Endothelial cell of umbilical vein (primary cell): ENCODE data around the gene CLDN15. TPM values are rescaled to one million over a fixed set of nuclear protein-coding genes. Genes with fewer than 3 reads are reported as not detected.

ENCODE experiments used
- BruUV-seq: library from RNA; stranded (reverse); fragments of 400-500 nt; replicated peaks from 2 replicates; lab custom pipeline; 2021; lab: Mats Ljungman, UMichigan
- CTCF ChIA-PET: fragments of 300-600, 350-600 bp; sonication (Branson Sonifier 250); formaldehyde crosslinking; loops from one replicate; lab custom pipeline; 2021; ENCODE audit warnings: antibody characterized with exemption, inconsistent platforms; lab: Charles Lee
- POLR2A ChIA-PET: fragments of 300-600, 350-600 bp; sonication (Branson Sonifier 250); formaldehyde crosslinking; loops from one replicate; lab custom pipeline; 2021; ENCODE audit warnings: antibody characterized with exemption, inconsistent platforms; lab: Charles Lee
- DNase-seq: peaks from one replicate; pipeline ENCODE4 v3.0.0-alpha.2; 2011; ENCODE audit warnings: low read depth, low spot score
- FAIRE-seq: peaks from 2 replicates; lab custom pipeline; 2011; peaks lifted over from hg19 to GRCh38; lab: Jason Lieb, UNC
- H2AFZ ChIP-seq: 2 replicates; pipeline ENCODE4 v1.6.0; 2012; ENCODE audit warnings: low read depth, low read length, control low read depth, inconsistent platforms
- H3K27ac ChIP-seq: 2 replicates; pipeline ENCODE4 v1.5.1; 2011; ENCODE audit warnings: low read depth, mild to moderate bottlenecking, control low read depth, low read length, moderate library complexity; ENCODE audit not compliant: insufficient read depth
- H3K27me3 ChIP-seq, 2 experiments: 2 replicates each; pipeline versions ENCODE4 v1.6.0 to v1.6.1; 2011; ENCODE audit warnings: low read length in 2 of 2, mixed read lengths in 1 of 2; ENCODE audit not compliant: control insufficient read depth in 2 of 2, insufficient read depth in 2 of 2
- H3K36me3 ChIP-seq, 2 experiments: 2 replicates in 1 of 2; 3 replicates in 1 of 2; pipeline ENCODE4 v1.5.1; 2011; ENCODE audit warnings: low read length in 2 of 2, mild to moderate bottlenecking in 1 of 2, moderate library complexity in 1 of 2; ENCODE audit not compliant: control insufficient read depth in 2 of 2, insufficient read depth in 2 of 2; ENCODE audit errors: extremely low read depth in 1 of 2
- H3K4me1 ChIP-seq: 3 replicates; pipeline ENCODE4 v1.5.1; 2011; ENCODE audit warnings: mild to moderate bottlenecking, low read length; ENCODE audit not compliant: control insufficient read depth, insufficient read depth; ENCODE audit errors: extremely low read depth
- H3K4me2 ChIP-seq: 2 replicates; pipeline ENCODE4 v1.6.1; 2011; ENCODE audit warnings: low read length, control low read depth, mixed read lengths; ENCODE audit not compliant: insufficient read depth
- H3K4me3 ChIP-seq, 3 experiments: fragments of 200-600 bp in 1 of 3; sonication (generic), shearing (Covaris generic) in 1 of 3; replicated peaks in 1 of 3; 2 replicates each; pipeline ENCODE4 v1.5.1; 2011 to 2016; ENCODE audit warnings: control low read depth in 3 of 3, low read length in 3 of 3, mild to moderate bottlenecking in 2 of 3, inconsistent platforms in 1 of 3, low read depth in 1 of 3, moderate library complexity in 1 of 3; ENCODE audit not compliant: insufficient read depth in 1 of 3
- H3K79me2 ChIP-seq: 2 replicates; pipeline ENCODE4 v1.6.0; 2012; ENCODE audit warnings: low read length, inconsistent platforms; ENCODE audit not compliant: control insufficient read depth, insufficient read depth
- H3K9ac ChIP-seq: replicated peaks from 2 replicates; pipeline ENCODE3; 2011; ENCODE audit warnings: low read length, control low read depth; ENCODE audit not compliant: insufficient read depth; ENCODE audit errors: extremely low read depth
- H3K9me1 ChIP-seq: replicated peaks from 3 replicates; pipeline ENCODE4 v1.6.0; 2011; ENCODE audit warnings: mild to moderate bottlenecking, low read length; ENCODE audit not compliant: control insufficient read depth, insufficient read depth; ENCODE audit errors: extremely low read depth
- H3K9me3 ChIP-seq: replicated peaks from 2 replicates; pipeline ENCODE4 v1.5.1; 2012; ENCODE audit warnings: low read length, inconsistent platforms; ENCODE audit not compliant: control insufficient read depth, insufficient read depth
- H4K20me1 ChIP-seq: replicated peaks from 2 replicates; pipeline ENCODE3; 2011; ENCODE audit warnings: mild to moderate bottlenecking, low read length; ENCODE audit not compliant: control insufficient read depth, insufficient read depth; ENCODE audit errors: extremely low read depth
- CTCF ChIP-seq, 2 donors: IDR thresholded peaks; 1 replicate in 1 of 2; 2 replicates in 1 of 2; pipeline ENCODE4 v1.5.1; 2011; ENCODE audit warnings: low read length in 2 of 2, mild to moderate bottlenecking in 2 of 2, moderate library complexity in 2 of 2, control low read depth in 1 of 2, inconsistent platforms in 1 of 2, low read depth in 1 of 2; ENCODE audit not compliant: insufficient read depth in 1 of 2; ENCODE audit errors: extremely low read depth in 1 of 2
- EZH2 ChIP-seq: IDR thresholded peaks from 2 replicates; pipeline ENCODE4 v1.6.1; 2012; ENCODE audit warnings: borderline replicate concordance, low read depth, mild to moderate bottlenecking, moderate library complexity, low read length, inconsistent platforms; ENCODE audit not compliant: severe bottlenecking
- FOS ChIP-seq: IDR thresholded peaks from 2 replicates; pipeline ENCODE4 v1.6.1; 2011; ENCODE audit warnings: mild to moderate bottlenecking, low read length, moderate library complexity, borderline replicate concordance; ENCODE audit not compliant: insufficient read depth
- GATA2 ChIP-seq: IDR thresholded peaks from 2 replicates; pipeline ENCODE4 v1.7.0; 2011; ENCODE audit warnings: low read depth, mild to moderate bottlenecking, moderate library complexity, mixed read lengths, low read length; ENCODE audit not compliant: insufficient read length, insufficient read depth
- JUN ChIP-seq: IDR thresholded peaks from 2 replicates; pipeline ENCODE4 v1.6.1; 2011; ENCODE audit warnings: borderline replicate concordance, low read depth; ENCODE audit not compliant: insufficient read length, insufficient read depth
- MAX ChIP-seq: IDR thresholded peaks from 2 replicates; pipeline ENCODE4 v1.6.1; 2011; ENCODE audit not compliant: insufficient read depth, insufficient read length
- MYC ChIP-seq: IDR thresholded peaks from one replicate; pipeline ENCODE4 v1.6.1; 2011; ENCODE audit warnings: mild to moderate bottlenecking, low read depth, low read length
- POLR2A ChIP-seq: IDR thresholded peaks from 2 replicates; pipeline ENCODE4 v1.6.1; 2012; ENCODE audit warnings: low read depth, mild to moderate bottlenecking, control low read depth, low read length
- POLR2AphosphoS5 ChIP-seq: IDR thresholded peaks from 2 replicates; pipeline ENCODE4 v1.6.1; 2012; ENCODE audit warnings: low read depth, mild to moderate bottlenecking, control low read depth, low read length, moderate library complexity; ENCODE audit not compliant: insufficient read depth
- dilution Hi-C: fragments of 300-500 bp; cut with MboI; formaldehyde crosslinking; loops from one replicate; pipeline ENCODE4 v1.15.0; 2019; ENCODE audit warnings: low sequenced_read_pairs; ENCODE audit not compliant: extremely low pct_ligation_motif_present
- intact Hi-C: fragments of 100-400 bp; cut with micrococcal nuclease; formaldehyde crosslinking; loops from one replicate; pipeline ENCODE4 v1.10.0; 2022
- polyA plus RNA-seq, 4 experiments: library from polyadenylated mRNA; depleted of rRNA in 3 of 4; stranded (reverse) in 3 of 4; unstranded in 1 of 4; fragments of >200 nt; gene quantifications; 2 replicates each; pipeline versions ENCODE4 v1.2.1 to v1.2.3, GENCODE V29; 2011 to 2012; ENCODE audit warnings: missing spikeins in 1 of 4
- total RNA-seq: library from RNA; stranded (reverse); gene quantifications from 2 replicates; pipeline ENCODE4 v1.2.3, GENCODE V29; 2021

The CLDN15 gene
- total and polyA plus RNA-seq, 2 donors (not counting 3 experiments of a cell fraction or from before 2014, with no cell fraction given), result 11.3 to 17.7 TPM

- CTCF ChIA-PET, result interaction anchor here (0.9 to 8.1 kb wide), 4 partner anchors 10 to 90 kb away, joined by 3 to 42 read pairs (median 7); partner anchors contain the start of gene FIS1
Observed at GRCh38 chr7:101233907-101234547, 3.6 kb downstream of the CLDN15 start.

More at GRCh38 chr7:101233907-101234547, 3.6 kb downstream of the CLDN15 start:
- DNase-seq (no peak), FAIRE-seq (no peak)
- Histone ChIP-seq H3K4me1 (peaks cover 30% of the 10 kb centered on the region), H3K79me2 (no peaks in the 10 kb centered on the region), H3K4me2 (no peak overlapping the region), H3K27me3 (no peaks in the 10 kb centered on the region), H3K4me3 (no peak overlapping the region), H3K9me3 (no peaks in the 10 kb centered on the region), H3K9ac (no peak overlapping the region), H4K20me1 (no peaks in the 10 kb centered on the region), H3K36me3 (peaks cover 0 to 7% of the 10 kb centered on the region in 2 experiments), H3K27ac (no peak overlapping the region), H3K9me1 (no peaks in the 10 kb centered on the region), H2AFZ (no peak overlapping the region)
- POLR2A ChIA-PET, result no interaction called here
- dilution Hi-C loops, result no loop called here
- TF ChIP-seq FOS (no peak), CTCF (IDR thresholded peaks at IDR 0.05; ENCODE audit: extremely low read depth in 1 of 2, insufficient read depth in 1 of 2, low read depth in 1 of 2, low read length in 2 of 2) (no peak), EZH2 (no peak), MYC (no peak), JUN (no peak), POLR2A (no peak), MAX (no peak), POLR2AphosphoS5 (no peak), GATA2 (no peak)
- intact Hi-C loops, result no loop called here
- no TSS peak for BruUV-seq
